HG03342 (cell line): Measurements from ENCODE around the gene ST8SIA1.

Source experiments
- ATAC-seq: cut with Tn5 transposase; IDR thresholded peaks from one replicate; pipeline ENCODE4 v1.9.1; 2021; ENCODE audit warnings: mild to moderate bottlenecking, moderate library complexity; ENCODE audit not compliant: unreplicated experiment

Gene ST8SIA1

GRCh38 chr12:22246217-22246846, 88.2 kb downstream of the ST8SIA1 start:
- no peak for ATAC-seq

GRCh38 chr12:22242726-22243125, 91.8 kb downstream of the ST8SIA1 start:
- ATAC-seq: no peak

- no peak for ATAC-seq
Observed at GRCh38 chr12:22238211-22238610, 96.3 kb downstream of the ST8SIA1 start.

- no peak for ATAC-seq
Observed at GRCh38 chr12:22234561-22234960, 99.9 kb downstream of the ST8SIA1 start.

- ATAC-seq: no peak
Observed at GRCh38 chr12:22231836-22232235, 102.7 kb downstream of the ST8SIA1 start.

- no peak for ATAC-seq
Observed at GRCh38 chr12:22231078-22231477, 103.4 kb downstream of the ST8SIA1 start.

- no peak for ATAC-seq
Observed at GRCh38 chr12:22230280-22230794, 104.2 kb downstream of the ST8SIA1 start.

- ATAC-seq: no peak
Observed at GRCh38 chr12:22229652-22230279, 104.7 kb downstream of the ST8SIA1 start.

GRCh38 chr12:22228022-22228875, 106.3 kb downstream of the ST8SIA1 start:
- no peak for ATAC-seq

- ATAC-seq: no peak
Observed at GRCh38 chr12:22223356-22223755, 111.2 kb downstream of the ST8SIA1 start.

- no peak for ATAC-seq
Observed at GRCh38 chr12:22217556-22217955, 117.0 kb downstream of the ST8SIA1 start.

GRCh38 chr12:22215467-22216253, 118.8 kb downstream of the ST8SIA1 start:
- no peak for ATAC-seq

- ATAC-seq: no peak
Observed at GRCh38 chr12:22211128-22211527, 123.4 kb downstream of the ST8SIA1 start.

GRCh38 chr12:22209422-22209821, 125.1 kb downstream of the ST8SIA1 start:
- ATAC-seq: no peak

- no peak for ATAC-seq
Observed at GRCh38 chr12:22206111-22206728, 128.3 kb downstream of the ST8SIA1 start.

GRCh38 chr12:22204391-22204790, 130.1 kb downstream of the ST8SIA1 start:
- ATAC-seq: no peak

- no peak for ATAC-seq
Observed at GRCh38 chr12:22202847-22203246, 131.7 kb downstream of the ST8SIA1 start.

GRCh38 chr12:22201101-22201500, 133.4 kb downstream of the ST8SIA1 start:
- ATAC-seq: no peak

- no peak for ATAC-seq
Observed at GRCh38 chr12:22196236-22196635, 138.3 kb downstream of the ST8SIA1 start.

- ATAC-seq: no peak
Observed at GRCh38 chr12:22190969-22191368, 143.5 kb downstream of the ST8SIA1 start.
